ENCODE measurements around the gene C21orf58.

GRCh38 chr21:46372014-46372485 is 48.4 kb upstream of the C21orf58 start:
- TF ChIP-seq CTCF (IDR thresholded peaks at IDR 0.05; ENCODE audit: low read length) (no peak), EZH2 (IDR thresholded peaks at IDR 0.05; ENCODE audit: borderline replicate concordance, low read length) (no peak)

Data from OCI-LY1 (cell line).